Measurements from ENCODE around the gene NCEH1.

- TF ChIP-seq CTCF (IDR thresholded peaks at IDR 0.05; ENCODE audit: low read depth, low read length) (no peak), MAX (IDR thresholded peaks at IDR 0.05; ENCODE audit: low read depth, low read length) (0 out of 2 replicates have a peak, but pooled peaks have one; percentile 8), POLR2A (IDR thresholded peaks at IDR 0.05; ENCODE audit: extremely low read depth, insufficient read length) (no peak)
Observed at GRCh38 chr3:172716476-172716875, 5.6 kb upstream of the NCEH1 start.
